ENCODE measurements around the gene PRPH2.
A peak's percentile ranks its signal among the peaks of the same experiment; 100 is the strongest.
"Not testable (repeated sequence)": the region's sequence is repeated elsewhere in the genome, so short reads cannot be mapped to it uniquely, and the experiment has no call there.

PRPH2 gene

DNA sequence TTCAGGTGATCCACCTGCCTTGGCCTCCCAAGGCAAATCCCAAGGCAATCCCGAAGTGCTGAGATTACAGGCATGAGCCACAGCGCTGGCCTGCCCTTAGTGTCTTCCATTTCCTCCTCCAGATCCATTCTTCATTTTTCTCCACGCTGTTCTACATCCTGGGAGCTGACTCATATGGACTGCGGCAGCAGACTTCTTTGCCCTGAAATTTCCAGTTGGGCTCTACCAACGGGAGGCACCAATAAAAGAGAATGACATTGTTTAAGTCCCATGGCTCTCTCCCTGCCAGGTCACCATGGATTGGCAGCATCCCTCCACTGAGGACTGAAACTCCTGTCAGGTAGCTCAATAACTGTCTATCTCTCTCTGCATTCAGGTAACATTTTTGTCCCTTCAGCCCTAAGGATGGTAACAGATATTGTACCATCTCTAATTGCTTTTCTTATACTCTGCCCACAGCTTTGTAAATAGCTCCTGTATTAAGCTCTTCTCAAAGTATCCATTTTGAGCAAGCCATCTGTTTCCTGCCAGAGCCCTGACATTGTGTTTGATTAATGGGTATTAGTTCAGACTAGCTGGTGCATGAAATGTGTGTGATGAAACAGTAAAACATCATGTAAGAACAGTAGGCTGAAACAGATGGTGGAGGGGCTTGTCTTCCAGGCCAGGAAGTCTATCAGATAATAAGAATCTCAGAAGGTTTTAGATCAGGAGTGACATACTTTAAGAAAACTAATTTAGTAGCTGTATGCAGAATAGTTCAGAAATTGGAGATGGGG lies 19.9 kb upstream of the PRPH2 start:
- DNase-seq (ENCODE audit: low spot score): no peak

DNA sequence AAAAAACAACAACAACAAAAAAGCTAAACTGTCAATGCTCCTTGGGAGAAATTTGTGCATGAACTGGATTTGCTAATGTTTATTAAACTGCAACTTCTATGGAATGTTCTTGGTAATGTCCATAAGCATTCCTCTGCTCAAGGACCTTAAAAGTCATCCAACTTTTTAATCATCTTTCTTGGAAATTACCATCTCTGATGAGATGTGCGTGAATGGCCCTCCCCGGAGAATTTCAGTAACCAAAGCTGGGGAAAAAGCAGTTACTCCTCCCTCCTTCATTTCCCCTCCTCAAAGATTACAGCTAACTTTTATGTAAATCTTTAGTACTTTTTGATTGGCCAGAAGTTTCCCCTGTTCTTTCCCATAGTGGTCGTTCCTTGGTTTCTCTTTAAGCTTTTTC lies 18.3 kb upstream of the PRPH2 start:
- DNase-seq (ENCODE audit: low spot score): no peak

DNA sequence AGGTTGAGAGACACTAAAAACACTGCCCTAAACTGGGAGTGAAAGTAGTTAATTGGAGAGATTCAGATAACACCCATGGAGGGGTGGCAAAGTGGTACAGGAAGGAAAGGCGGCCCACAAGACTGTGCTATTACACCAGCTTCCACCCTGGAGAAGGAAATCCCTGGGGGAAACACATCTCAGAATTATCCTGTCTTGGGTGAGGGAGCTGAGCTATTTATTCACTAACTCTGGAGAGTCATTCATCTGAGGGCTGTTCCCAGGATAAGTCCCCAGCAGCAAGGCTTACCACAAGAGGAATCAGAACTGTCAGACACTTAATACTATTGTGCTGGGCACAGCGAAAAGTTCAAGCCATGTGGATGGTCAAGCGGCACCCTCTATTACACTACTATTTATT lies 13.6 kb upstream of the PRPH2 start:
- DNase-seq (ENCODE audit: low spot score): no peak

DNA sequence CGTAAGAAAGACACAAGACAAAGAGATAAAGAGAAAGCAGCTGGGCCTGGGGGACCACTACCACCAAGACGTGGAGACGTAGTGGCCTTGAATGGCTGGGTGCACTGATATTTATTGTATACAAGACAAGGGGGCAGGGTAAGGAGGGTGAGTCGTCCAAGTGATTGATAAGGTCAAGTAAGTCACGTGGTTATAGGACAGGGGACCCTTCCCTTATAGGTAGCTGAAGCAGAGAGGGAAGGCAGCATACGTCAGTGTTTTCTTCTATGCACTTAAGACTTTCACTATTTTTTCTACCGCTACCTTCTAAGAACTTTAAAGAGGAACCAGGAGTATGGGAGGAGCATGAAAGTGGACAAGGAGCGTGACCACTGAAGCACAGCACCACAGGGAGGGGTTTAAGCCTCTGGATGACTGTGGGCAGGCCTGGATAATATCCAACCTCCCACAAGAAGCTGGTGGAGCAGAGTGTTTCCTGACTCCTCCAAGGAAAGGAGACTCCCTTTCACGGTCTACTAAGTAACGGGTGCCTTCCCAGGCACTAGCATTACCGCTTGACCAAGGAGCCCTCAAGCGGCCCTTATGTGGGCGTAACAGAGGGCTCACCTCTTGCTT lies 11.6 kb upstream of the PRPH2 start:
- not testable (repeated sequence) for DNase-seq (ENCODE audit: low spot score)

DNA sequence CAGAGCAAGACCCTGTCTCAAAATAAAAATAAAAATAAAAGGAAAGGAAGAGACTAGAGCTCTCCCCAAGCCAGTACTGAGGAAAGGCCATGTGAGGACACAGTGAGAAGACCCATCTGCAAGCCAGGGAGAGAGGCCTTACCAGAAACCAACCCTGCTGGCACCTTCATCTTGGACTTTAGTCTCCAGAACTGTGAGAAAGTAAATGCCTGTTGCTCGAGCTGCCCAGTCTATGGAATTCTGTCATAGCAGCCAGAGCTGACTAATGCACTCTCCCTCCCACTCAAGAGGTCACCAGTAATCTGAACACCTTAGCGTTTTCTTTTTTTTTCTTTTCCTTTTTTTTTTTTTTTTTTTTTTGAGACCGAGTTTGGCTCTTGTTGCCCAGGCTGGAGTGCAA lies 7.3 kb upstream of the PRPH2 start:
- no peak for DNase-seq (ENCODE audit: low spot score)

DNA sequence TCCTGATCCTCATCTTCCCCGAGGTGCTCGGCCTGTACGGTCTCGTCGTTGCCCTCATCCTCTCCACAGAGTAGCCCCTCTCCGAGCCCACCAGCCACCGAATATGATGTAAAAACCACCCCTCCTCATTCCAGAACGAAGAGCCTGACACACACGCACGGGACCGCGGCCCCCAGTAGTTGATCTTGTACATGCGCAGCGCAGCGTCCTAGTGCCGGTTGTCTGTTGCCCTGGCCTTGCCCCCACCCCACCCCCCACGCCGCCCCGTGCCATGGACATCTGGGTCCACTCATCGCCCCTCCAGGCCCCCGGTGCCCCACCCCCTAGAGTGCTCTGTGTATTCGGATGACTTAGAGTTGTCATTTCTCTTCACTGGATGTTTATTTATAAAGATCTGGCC lies 5.2 kb upstream of the PRPH2 start:
- DNase-seq (ENCODE audit: low spot score): no peak

DNA sequence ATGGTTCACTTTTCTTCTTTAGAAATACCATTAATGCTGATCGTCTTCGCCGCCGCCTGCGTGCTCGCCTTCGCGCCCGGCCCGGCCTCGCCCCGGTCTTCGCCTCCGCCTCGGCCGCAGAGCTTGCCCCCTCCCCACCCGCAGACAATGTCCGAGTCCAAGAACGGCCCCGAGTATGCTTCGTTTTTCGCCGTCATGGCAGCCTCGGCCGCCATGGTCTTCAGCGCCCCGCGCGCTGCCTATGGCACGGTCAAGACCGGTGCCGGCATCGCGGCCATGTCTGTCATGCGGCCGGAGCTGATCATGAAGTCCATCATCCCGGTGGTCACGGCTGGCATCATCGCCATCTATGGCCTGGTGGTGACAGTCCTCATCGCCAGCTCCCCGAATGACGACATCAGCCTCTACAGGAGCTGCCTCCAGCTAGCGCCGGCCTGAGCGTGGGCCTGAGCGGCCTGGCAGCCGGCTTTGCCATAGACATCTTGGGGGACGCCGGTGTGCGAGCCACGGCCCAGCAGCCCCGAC lies 4.8 kb upstream of the PRPH2 start:
- DNase-seq (ENCODE audit: low spot score): no peak

DNA sequence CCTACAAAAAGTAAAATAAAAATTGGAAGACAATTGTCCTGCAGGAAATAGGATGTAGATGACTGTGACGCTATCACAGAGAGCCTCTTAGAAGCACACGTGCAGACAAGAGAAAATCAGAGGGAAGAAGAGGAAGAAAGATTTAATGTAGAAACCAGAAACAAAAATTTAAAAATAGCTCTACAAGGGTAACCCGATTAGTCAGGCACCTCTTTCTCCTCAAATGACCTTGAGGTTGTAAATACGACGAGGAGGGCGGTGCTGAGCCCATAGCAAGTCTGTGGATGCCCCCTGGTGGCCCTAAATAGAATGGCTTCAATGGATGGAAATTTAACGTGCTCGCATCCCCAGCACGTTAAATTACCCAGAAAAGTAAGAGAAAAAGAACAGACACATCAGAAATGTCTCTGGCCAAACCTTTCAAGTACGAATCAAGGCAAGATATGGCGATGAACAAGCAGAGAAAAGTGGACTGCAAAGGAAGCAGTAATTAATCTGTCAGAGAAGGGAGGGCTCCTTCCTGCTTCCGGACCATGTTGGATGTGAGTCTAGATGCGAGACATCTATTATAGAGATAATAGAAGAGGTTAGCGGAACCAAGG lies 4.2 kb upstream of the PRPH2 start:
- DNase-seq (ENCODE audit: low spot score): peak; percentile 81

DNA sequence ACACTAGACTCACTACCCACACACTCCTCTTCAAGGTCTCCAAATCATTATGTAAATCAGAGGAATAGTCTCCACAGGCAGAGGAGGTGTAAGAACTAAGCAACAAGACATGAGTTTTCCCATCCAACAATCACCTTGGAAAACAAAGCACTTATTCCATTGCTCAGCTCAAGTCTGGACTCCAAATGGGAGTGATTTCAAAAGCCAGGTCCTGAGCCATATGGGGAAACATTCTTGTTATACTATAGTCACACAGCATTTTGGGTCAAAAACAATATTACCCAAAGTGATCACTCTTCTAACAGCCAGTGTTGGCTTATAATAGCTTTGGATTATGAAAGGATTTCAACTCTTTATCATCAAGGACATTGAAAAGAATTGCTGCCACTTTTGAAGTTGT lies 3.6 kb upstream of the PRPH2 start:
- no peak for DNase-seq (ENCODE audit: low spot score)

DNA sequence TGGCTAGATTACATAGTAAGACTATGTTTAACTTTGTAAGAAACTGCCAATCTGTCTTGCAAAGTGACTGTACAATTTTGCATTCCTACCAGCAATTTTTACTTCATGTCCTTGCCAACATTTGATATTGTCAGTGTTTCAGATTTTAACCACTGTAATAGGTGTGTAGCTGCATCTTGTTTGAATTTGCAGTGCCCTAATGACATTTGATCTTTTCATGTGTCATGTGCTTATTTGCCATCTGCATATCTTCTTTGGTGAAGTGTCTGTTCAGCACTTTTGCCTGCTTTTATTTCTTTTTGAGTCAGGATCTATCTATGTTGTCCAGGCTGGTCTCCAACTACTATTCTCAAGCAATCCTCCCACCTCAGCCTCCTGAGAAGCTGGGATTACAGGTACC lies 2.4 kb upstream of the PRPH2 start:
- DNase-seq (ENCODE audit: low spot score): no peak

DNA sequence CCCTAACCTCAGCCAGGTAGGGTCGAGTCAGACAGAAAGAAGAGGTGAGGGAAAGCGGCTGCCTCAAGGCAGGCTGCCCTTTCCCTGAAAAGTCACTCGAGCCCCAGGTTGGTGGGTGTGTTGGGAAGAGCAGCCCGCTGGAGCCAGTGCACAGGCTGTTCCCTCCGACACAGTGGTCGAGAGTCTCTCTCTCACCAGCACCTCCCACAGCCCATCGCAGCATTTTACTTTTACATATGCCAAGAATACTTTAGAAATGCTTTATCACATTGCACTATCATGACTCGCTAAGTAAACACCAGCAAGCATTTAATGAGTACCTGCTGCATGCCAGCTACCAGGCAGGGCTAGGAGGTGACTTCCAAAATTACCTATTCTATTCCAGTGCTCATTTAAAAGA lies 1.7 kb downstream of the PRPH2 start:
- DNase-seq (ENCODE audit: low spot score): no peak

DNA sequence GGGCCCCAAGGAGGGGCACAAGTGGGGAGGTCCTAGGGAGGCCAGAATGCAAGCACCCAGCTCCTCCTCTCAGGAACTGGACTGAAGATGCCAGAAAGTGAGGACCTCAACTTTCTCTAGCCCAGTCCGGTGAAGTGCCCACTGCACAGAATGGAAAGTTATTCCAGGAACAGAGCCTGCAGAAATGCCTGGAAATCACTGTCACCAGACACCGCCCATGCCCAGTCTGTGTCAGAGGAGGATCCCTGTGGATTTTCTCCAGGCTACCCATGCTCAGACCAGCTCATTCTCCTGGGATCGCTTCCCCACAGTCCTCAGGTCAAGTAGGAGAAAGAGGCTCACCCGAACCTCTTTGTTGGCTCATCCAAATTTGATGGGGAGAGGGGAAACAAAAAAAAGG lies 6.5 kb downstream of the PRPH2 start:
- no peak for DNase-seq (ENCODE audit: low spot score)

DNA sequence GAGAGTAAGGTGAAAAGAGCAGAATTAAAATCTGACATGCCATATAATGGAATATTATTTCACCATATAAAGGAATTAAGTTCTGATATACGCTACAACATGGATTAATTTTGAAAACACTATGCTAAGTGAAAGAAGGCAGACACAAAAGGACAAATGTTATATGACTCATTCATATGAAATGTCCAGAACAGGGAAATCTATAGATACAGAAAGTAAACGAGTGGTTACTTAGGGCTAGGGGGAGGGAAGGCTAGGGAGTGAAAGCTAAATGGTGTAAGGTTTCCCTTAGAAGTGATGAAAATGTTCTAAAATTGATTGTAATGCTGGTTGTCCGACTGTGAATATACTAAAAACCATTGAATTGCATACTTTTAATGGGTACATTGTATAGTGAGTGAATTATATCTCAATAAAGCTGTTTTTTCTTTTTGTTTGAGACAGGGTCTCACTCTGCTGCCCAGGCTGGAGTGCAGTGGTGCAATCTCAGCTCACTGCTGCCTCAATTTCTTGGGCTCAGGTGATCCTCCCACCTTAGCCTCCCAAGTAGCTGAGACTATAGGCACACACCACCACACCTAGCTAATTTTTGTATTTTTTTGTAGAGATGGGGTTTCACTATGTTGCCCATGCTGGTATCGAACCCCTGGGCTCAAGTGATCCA lies 8.2 kb downstream of the PRPH2 start:
- no peak for DNase-seq (ENCODE audit: low spot score)

DNA sequence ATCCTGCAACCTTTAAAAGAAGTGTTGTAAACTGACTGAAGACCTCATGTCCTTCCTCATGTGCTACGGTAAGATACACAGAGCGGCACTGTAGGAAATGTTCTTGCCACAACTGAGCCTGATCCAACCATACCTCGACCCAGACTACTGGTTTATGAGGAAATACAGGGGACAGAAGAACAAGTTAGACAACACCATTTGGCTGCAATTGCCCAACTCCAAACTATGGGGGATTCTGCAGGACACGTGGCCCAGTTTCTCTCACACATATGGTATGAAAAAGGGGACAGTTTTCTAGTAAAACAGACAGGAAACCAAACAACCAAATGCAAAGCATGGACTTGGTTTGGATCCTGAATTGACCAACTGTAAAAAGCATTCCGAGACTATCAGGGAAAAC lies 10.5 kb downstream of the PRPH2 start:
- no peak for DNase-seq (ENCODE audit: low spot score)

DNA sequence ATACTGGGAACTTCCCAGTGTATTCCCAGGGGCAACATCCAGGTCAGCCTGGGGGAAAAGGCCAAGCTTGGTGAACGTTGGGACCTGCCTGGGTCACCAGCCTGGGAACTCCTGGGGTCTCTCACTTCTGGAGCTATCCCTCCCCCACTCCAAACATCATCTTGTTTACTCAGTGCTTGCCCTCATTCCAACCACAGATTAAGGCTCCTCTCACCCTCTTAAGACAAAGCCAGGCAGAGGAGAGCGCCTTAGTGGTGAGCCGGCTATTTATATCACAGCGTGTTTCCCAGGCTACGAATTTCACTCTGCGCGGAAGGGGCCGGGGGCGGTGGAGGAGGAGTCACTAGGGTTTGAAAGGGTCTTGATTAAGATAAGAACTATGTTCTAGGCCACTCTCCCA lies 12.1 kb downstream of the PRPH2 start:
- DNase-seq (ENCODE audit: low spot score): no peak

DNA sequence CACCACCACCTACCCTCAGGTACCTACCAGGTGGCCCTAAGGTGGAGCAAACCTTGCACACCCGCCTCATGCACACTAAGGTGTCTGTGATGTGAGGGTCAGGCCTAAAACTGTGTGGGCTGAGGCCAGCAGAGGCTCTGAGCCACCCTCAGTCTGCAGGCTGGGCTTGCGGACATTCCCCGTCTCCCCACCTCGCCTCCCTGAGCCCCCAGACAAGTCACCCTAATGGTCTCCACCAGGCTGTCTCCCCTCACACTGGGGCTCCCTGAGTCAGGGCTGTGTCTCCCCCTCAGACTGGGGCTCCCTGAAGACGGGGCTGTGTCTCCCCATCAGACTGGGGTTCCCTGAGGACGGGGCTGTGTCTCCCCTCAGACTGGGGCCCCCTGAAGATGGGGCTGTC lies 12.5 kb downstream of the PRPH2 start:
- DNase-seq (ENCODE audit: low spot score): no peak

DNA sequence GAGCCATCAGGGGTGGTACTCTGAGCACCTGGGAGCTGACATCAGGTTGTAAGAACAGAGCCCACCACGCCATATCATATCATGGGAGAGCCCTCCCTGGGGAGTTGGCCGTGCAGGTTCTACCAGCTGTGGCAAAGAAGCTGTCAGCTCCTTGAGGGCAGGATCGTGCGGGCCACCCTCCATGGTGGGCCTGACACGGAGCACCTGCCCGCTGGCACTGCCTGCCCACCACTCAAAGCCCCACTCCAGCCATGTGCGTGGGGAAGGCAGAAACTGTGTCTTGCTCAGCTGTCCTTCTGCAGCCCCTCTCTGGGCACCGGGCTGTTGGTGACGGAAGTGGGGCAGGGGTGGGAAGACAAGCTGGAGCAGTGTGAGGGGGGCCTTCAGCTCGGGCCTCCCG lies 14.3 kb downstream of the PRPH2 start:
- no peak for DNase-seq (ENCODE audit: low spot score)

DNA sequence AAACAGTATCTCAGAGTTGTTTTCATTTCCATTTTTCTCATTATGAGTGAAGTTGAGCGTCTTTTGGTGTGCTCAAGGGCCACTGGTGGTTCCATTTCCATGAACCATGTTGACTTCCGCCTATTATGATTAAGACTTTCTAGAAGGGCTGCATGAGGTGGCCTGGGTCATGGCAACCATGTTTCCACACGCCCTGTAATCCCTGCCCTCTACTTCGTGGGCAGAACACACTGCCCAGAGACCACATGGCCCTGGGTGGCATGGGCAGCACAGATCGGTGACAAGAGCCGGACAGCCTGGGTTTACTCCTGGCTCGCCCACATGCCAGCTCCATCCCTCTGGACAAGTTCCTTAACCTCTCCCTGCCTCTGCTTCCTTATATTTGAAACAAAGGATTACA lies 14.8 kb downstream of the PRPH2 start:
- DNase-seq (ENCODE audit: low spot score): no peak

DNA sequence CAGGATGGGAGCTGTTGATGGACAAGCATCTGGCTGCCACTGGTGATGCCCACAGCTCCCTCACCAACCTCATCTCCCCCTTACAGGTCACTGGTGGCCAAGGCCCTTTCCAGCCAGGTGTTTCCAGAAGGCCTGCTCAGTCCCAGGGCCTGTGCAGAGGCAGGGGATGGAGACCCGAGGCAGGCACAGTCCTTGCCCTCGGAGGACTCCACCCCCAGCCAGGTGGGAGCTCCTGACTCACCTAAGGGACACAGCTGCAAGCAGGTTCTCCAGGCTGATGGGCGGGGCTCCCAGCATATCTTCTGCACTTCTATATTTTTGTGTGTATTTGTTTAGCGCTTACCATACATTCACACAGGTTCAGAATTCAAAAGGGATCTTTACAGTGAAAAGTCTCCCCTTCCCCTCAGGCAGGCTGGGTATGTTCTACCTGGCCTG lies 17.4 kb downstream of the PRPH2 start:
- no peak for DNase-seq (ENCODE audit: low spot score)

DNA sequence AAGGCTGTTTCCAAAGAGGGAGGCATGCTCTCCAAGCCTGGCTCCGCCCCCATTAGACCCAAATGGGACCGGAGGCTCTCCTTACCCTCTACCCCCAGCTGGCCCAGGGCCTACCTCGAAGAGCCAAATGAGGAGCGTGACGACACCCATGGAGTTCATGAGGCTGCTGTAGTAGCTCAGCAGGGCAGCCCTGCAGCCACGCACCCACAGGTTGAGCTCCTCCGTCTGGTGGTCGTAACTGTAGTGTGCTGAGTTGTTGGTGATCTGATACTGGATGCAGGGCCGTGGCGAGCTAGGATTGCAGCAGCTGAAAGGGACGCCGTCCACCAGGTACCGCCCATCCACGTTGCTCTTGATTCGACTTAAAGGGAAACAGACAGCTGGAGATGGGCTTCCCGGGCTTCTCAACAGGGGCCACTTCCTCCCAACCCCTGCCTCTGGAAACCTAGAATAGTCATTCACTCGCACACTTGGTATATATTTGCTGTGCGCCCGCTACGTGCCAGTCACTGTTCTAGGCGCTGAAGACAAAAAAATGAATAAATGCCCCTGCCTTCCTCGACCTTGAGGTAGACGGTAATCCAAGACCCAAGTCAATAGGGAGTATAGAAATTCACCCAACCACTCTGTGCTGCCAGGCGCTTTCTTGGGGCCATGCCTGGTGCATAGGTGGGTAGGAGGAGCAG lies 18.0 kb downstream of the PRPH2 start:
- no peak for DNase-seq (ENCODE audit: low spot score)

DNA sequence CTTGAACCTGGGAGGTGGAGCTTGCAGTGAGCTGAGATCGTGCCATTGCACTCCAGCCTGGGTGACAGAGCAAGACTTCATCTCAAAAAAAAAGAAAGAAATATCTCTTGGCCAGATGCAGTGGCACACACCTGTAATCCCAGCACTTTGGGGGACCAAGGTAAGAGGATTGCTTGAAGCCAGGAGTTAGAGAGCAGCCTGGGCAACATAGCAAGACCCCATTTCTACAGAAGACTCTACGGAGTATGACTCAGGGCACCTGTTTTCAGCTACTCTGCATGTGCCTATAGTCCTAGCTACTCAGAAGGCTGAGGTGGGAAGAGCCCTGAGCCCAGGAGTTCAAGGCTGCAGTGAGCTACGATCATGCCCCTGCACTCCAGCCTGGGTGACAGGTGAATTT lies 19.6 kb downstream of the PRPH2 start:
- not testable (repeated sequence) for DNase-seq (ENCODE audit: low spot score)

DNA sequence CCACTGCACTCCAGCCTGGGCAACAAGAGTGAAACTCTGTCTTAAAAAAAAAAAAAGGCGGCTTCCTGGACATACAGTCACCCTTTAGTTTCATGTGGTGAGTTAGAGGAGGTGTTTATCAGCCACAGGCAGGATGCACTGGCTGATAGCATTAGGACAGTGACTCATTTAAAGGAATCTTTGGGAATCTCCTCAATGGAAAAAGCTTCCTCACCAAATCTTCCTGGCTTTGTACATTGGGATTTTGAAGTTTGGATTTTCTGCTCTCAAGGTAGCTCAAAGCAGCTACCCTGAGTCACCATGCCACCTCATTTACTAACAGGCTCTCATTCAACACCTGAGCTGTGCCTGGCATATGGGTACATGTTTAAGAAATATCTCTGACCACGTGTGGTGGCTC lies 20.2 kb downstream of the PRPH2 start:
- no peak for DNase-seq (ENCODE audit: low spot score)
